Activated naive CD4-positive, alpha-beta T cell treated with anti-CD3 and anti-CD28 coated beads, Interleukin-2, amount 50 U/mL, for 24 hours (primary cell): ENCODE data around the gene SERINC5.

Source experiments
- H3K27ac Mint-ChIP-seq: one replicate; pipeline ENCODE4 v1.8.0; 2021; ENCODE audit warnings: mild to moderate bottlenecking, mixed read lengths
- H3K27me3 Mint-ChIP-seq: one replicate; pipeline ENCODE4 v1.8.0; 2021; ENCODE audit warnings: mixed read lengths
- H3K36me3 Mint-ChIP-seq: one replicate; pipeline ENCODE4 v1.8.0; 2021; ENCODE audit warnings: mixed read lengths
- H3K4me1 Mint-ChIP-seq: one replicate; pipeline ENCODE4 v1.8.0; 2021; ENCODE audit warnings: mixed read lengths
- H3K4me3 Mint-ChIP-seq: one replicate; pipeline ENCODE4 v1.8.0; 2021; ENCODE audit warnings: mild to moderate bottlenecking, mixed read lengths
- H3K9me3 Mint-ChIP-seq: one replicate; pipeline ENCODE4 v1.8.0; 2021; ENCODE audit warnings: mixed read lengths

Gene SERINC5

DNA sequence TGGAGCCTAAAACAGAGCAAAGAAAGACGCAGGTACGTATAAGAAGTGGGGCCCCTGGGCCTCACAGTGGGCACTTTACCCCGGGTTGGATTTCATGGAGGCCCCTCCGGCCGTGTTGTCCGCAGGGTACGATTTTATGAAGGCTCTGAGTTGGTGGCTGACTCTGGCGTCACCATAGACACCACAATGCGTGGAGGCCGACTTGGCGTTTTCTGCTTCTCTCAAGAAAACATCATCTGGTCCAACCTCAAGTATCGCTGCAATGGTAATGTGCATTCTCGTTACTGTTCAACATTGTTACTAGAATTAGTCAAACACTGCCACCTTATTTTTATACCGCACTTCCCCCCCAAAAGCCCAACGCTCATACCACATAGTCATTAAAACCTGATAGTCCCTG lies 173.6 kb downstream of the SERINC5 start:
- peak overlapping the region; percentile 27 for H3K4me3 Mint-ChIP-seq

DNA sequence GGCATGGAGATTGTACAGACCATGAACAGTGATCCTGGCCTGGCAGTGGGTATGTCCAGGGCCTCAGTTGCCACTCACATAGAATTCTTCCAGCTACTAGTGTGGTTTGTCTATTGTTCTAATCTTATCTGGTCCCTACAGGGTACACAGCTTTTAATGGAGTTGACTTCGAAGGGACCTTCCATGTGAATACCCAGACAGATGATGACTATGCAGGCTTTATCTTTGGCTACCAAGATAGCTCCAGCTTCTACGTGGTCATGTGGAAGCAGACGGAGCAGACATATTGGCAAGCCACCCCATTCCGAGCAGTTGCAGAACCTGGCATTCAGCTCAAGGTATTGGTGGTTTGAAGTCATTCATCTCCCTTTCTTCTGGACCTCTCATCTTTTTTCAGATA lies 176.9 kb downstream of the SERINC5 start:
- Mint-ChIP-seq H3K4me3 (no peak overlapping the region), H3K36me3 (peaks cover 6% of the 10 kb centered on the region), H3K4me1 (peaks cover 5% of the 10 kb centered on the region), H3K9me3 (no peaks in the 10 kb centered on the region), H3K27me3 (no peaks in the 10 kb centered on the region), H3K27ac (no peak overlapping the region)

More for the DNA sequence above, 173.6 kb downstream of the SERINC5 start:
- H3K4me1 Mint-ChIP-seq, result peaks cover 5% of the 10 kb centered on the region
- no peaks in the 10 kb centered on the region for H3K27me3 Mint-ChIP-seq
- H3K27ac Mint-ChIP-seq, result no peak overlapping the region
- H3K36me3 Mint-ChIP-seq, result peaks cover 5% of the 10 kb centered on the region
- no peaks in the 10 kb centered on the region for H3K9me3 Mint-ChIP-seq

DNA sequence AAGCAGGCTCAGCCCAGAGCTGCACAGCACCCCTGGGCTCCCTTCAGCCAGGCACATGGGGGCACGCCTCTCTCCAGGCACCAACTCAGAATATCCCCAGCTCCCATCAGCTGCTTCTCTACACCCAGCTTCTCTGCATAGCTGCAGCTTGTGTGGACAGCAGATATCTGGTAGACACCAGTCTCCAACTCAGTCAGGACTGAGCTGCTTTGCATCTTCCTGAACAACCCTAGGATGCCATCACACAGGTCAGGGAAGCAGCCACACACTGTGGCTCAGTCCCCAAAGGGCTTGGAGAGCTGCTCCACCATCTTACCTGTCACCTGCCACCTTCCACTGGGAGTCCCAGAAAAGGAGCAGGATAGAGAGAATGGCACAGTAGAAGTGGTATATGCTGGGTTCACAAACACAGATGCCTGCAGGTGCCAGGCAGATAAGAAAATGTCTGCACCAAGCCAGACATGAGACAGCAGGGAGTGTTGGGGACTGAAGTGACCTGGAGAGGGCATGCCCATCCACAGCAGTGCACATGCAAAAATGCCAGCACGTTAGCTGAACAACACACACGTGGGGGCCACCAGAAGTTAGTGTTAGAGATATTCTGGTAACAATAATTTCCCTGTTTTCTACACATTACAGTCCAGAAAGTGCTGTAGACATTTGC lies 178.7 kb downstream of the SERINC5 start:
- no peaks in the 10 kb centered on the region for H3K4me1 Mint-ChIP-seq
- peaks cover 6% of the 10 kb centered on the region for H3K36me3 Mint-ChIP-seq
- no peak overlapping the region for H3K4me3 Mint-ChIP-seq
- no peaks in the 10 kb centered on the region for H3K27me3 Mint-ChIP-seq
- no peak overlapping the region for H3K27ac Mint-ChIP-seq
- H3K9me3 Mint-ChIP-seq, result no peaks in the 10 kb centered on the region

DNA sequence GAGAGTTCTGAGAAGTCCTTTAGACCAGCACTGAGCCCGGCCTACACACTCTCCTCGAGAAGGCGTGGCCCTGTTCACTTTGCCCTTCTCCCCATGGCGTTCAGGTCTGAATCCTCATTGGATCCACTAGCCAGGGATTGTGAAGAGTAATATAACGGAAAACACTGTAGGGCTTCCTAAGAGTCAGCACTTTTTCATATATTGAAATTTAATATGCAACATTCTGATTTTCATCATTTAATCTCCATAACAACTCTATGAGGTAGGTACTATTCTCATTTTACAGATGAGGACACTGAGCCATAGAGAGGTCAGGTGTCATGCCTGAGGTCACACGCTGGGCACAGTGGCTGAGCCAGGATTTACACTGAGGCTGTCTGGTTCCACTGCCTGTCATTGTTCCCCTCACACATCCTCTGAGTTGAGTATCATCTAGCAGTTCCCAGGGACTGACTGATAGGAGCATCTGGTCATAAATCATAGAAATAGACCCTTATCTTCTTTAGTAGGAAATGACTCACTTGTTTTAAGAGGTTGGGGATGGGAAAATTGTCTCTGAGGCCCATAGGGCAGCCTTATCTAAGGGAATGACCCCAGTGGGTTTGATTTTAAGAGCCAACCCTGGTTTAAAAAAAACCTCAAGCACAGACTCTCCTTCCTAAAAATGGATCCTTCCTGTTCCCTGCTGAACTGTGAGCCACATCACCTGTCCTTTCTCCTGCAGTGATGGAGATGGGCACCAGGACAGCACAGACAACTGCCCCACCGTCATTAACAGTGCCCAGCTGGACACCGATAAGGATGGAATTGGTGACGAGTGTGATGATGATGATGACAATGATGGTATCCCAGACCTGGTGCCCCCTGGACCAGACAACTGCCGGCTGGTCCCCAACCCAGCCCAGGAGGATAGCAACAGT lies 179.5 kb downstream of the SERINC5 start:
- no peaks in the 10 kb centered on the region for H3K27me3 Mint-ChIP-seq
- no peaks in the 10 kb centered on the region for H3K4me1 Mint-ChIP-seq
- H3K27ac Mint-ChIP-seq, result no peak overlapping the region
- no peaks in the 10 kb centered on the region for H3K9me3 Mint-ChIP-seq
- peaks cover 6% of the 10 kb centered on the region for H3K36me3 Mint-ChIP-seq
- no peak overlapping the region for H3K4me3 Mint-ChIP-seq

DNA sequence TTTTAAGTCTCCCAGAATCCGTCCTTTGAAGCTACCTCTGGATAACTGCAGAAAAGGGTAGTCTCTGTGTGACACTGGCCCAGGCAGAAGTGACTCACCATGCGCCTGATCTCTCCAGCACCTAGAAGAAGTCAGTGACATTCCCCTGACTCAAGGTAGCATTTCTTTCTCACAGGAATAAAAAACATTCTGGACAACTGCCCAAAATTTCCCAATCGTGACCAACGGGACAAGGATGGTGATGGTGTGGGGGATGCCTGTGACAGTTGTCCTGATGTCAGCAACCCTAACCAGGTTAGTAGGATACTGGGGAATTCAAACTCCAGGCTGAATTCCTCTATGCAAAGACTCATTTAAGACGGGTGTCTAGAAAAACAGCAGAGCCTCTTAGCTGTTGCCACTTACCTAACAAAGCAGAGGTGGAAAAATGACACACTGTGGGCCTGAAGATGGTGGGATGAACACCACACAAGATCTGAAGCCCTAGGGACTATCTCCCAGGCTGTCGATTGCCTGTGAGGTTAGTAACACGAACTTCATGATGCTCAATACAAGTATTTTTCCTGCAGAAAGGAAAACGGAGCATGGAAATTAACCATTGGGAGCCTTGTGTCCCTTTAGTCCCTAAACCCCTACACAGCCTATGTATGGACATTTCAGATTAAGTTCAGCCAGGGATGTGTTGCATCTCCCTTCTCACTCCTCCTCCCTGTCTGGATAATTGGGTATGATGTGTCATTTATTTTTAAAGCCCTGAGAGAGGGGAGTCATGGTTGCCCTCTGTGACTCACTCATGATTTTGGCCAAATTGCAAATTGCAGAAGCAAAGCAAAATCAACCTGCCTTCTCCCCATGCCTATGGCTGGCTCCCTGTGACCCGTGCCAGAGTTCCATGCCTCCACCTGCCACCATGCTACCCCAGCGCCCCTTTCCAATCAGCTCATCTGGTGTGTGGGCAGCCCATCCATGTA lies 183.5 kb downstream of the SERINC5 start:
- Mint-ChIP-seq H3K9me3 (no peaks in the 10 kb centered on the region), H3K36me3 (peaks cover 4% of the 10 kb centered on the region), H3K27me3 (no peaks in the 10 kb centered on the region), H3K27ac (no peak overlapping the region), H3K4me1 (no peaks in the 10 kb centered on the region), H3K4me3 (no peak overlapping the region)

DNA sequence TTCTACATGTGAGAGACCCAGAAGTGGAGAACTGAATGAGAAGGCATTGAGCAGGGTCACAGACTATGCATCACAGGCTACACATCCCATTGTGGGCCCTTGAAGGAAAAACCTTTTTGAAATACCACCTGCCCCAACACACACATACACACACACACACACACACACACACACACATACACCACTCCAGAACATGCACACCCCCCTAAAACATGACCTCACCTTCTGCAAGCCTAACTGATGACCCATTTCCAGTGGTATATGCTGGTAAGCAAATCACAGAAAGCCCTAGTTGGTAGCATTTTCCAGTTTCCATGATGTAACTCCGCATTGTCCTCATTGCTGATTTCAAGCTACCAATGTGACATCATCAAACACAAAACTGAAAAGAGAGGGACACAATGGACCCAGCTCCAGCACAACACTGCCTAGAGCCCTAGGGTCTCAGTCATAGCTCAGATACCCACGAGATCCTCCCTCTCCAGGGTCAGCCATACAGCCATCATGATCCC lies 184.3 kb downstream of the SERINC5 start:
- H3K4me3 Mint-ChIP-seq, result no peak overlapping the region
- no peaks in the 10 kb centered on the region for H3K4me1 Mint-ChIP-seq
- H3K9me3 Mint-ChIP-seq, result no peaks in the 10 kb centered on the region
- H3K36me3 Mint-ChIP-seq, result peaks cover 4% of the 10 kb centered on the region
- H3K27ac Mint-ChIP-seq, result no peak overlapping the region
- no peaks in the 10 kb centered on the region for H3K27me3 Mint-ChIP-seq

DNA sequence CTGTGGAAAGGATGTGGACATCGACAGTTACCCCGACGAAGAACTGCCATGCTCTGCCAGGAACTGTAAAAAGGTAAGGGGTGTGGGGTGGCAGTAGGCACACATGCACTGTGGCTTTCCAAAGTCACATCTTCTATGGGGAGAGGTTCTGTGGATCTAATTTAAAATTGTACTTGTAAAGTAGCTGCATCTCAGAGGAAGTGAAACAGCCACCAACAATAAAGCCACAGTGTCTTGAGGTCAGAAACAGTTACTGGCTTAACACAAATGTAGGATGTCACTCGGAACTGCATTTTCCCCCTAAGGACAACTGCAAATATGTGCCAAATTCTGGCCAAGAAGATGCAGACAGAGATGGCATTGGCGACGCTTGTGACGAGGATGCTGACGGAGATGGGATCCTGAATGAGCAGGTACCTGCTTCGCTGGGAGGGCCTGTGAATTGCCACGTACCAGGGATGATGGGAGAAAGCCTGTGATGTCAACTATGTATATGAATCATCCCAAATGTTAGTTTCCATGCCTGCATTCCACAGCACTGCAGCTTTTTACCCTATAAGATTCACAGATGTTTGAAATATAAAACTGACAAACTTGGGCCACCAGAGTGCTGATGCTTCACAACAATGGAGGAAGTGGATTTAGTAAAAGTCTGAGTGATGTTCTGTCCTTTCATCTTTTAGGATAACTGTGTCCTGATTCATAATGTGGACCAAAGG lies 185.4 kb downstream of the SERINC5 start:
- H3K27me3 Mint-ChIP-seq, result no peaks in the 10 kb centered on the region
- peaks cover 4% of the 10 kb centered on the region for H3K36me3 Mint-ChIP-seq
- no peak overlapping the region for H3K4me3 Mint-ChIP-seq
- H3K4me1 Mint-ChIP-seq, result no peaks in the 10 kb centered on the region
- H3K9me3 Mint-ChIP-seq, result no peaks in the 10 kb centered on the region
- no peak overlapping the region for H3K27ac Mint-ChIP-seq

DNA sequence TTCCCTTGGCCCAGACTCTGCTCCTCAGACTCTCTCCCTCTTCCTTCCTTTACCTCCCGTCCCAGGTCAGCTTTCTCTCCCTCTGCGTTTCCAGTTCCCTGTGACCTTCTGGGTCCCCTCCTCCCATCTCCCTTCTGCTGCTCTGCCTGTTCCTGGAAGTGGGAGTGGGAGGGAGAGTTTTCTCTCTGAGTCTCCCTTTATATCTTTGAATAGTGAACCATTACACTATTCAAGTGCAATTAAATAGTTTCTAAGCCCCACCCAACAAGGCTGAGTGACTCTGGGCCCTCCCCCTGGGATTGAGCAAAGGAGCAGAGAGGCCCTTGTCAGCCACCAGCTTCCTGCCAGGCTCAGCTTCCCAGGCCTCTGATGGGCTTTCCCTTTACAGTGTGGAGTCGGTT lies 185.9 kb downstream of the SERINC5 start:
- no peak overlapping the region for H3K27ac Mint-ChIP-seq

DNA sequence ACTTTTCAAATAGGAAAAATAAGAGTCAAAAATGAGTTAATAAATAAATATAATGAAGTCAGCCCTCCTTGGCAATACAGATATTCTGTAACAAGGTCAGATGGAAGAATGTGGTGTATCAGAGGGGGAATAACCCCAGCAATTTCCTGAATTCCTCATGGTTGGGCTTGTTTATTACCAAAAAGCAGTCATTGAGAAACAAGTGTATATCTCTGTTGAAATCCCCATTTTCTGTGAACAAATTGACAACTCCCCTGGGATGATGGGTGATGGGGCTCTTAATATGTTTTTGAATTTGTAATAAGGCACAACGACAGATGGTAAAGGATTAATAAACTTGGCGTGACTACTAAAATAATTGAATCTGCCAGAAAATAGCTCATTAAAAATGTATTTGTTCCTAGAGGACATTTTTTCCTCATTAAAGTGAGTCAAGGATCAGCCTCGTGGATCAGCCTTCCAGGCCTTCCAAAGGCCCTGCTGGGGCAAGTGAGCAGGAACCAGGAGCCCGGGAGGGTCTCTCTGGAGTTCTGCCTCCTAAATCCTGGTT lies 186.5 kb downstream of the SERINC5 start:
- Mint-ChIP-seq H3K9me3 (no peaks in the 10 kb centered on the region), H3K36me3 (peaks cover 4% of the 10 kb centered on the region), H3K4me3 (no peak overlapping the region), H3K27me3 (no peaks in the 10 kb centered on the region), H3K4me1 (no peaks in the 10 kb centered on the region), H3K27ac (no peak overlapping the region)

More for the DNA sequence above, 185.9 kb downstream of the SERINC5 start:
- no peak overlapping the region for H3K4me3 Mint-ChIP-seq
- H3K36me3 Mint-ChIP-seq, result peaks cover 4% of the 10 kb centered on the region
- no peaks in the 10 kb centered on the region for H3K27me3 Mint-ChIP-seq
- no peaks in the 10 kb centered on the region for H3K9me3 Mint-ChIP-seq
- H3K4me1 Mint-ChIP-seq, result no peaks in the 10 kb centered on the region

DNA sequence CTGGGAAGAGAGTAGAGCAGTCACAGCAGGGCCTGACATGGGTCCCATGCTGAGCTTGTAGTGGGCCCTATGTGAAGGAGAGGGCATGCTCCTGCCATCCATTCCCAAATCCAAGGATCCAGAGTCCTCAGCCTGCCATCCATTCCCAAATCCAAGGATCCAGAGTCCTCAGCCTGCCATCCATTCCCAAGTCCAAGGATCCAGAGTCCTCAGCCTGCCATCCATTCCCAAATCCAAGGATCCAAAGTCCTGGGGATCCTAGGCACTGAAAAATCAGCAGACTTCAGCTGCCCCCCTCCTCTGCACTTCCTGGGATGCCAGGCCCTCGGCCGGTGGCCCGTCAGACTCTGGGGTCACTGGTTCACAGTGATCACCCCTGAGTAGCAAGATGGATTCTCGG lies 187.1 kb downstream of the SERINC5 start:
- peaks cover 4% of the 10 kb centered on the region for H3K36me3 Mint-ChIP-seq
- H3K27ac Mint-ChIP-seq, result no peak overlapping the region
- no peaks in the 10 kb centered on the region for H3K4me1 Mint-ChIP-seq
- no peaks in the 10 kb centered on the region for H3K9me3 Mint-ChIP-seq
- H3K27me3 Mint-ChIP-seq, result no peaks in the 10 kb centered on the region
- H3K4me3 Mint-ChIP-seq, result no peak overlapping the region

DNA sequence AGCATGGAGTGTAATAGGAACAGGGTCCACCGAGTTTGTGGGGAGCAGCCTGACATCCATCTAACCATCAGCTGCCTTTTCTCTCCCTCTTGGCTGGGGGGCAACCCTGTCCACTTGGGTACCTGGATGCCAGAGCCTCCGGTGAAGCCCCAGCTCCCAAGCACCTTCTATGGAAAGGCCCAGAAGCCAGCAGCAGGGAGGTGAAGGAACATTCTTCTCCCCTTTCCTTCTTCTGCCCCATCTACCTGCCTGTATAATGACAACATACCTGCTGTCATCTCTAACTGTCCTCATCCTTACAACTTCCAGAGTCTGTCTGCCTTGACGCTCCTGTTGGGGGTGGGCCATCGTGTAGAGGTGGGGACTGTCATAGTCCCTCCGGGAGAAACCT lies 187.6 kb downstream of the SERINC5 start:
- no peaks in the 10 kb centered on the region for H3K4me1 Mint-ChIP-seq
- no peaks in the 10 kb centered on the region for H3K27me3 Mint-ChIP-seq
- peaks cover 8% of the 10 kb centered on the region for H3K36me3 Mint-ChIP-seq
- H3K9me3 Mint-ChIP-seq, result no peaks in the 10 kb centered on the region
- H3K4me3 Mint-ChIP-seq, result no peak overlapping the region
- H3K27ac Mint-ChIP-seq, result no peak overlapping the region

DNA sequence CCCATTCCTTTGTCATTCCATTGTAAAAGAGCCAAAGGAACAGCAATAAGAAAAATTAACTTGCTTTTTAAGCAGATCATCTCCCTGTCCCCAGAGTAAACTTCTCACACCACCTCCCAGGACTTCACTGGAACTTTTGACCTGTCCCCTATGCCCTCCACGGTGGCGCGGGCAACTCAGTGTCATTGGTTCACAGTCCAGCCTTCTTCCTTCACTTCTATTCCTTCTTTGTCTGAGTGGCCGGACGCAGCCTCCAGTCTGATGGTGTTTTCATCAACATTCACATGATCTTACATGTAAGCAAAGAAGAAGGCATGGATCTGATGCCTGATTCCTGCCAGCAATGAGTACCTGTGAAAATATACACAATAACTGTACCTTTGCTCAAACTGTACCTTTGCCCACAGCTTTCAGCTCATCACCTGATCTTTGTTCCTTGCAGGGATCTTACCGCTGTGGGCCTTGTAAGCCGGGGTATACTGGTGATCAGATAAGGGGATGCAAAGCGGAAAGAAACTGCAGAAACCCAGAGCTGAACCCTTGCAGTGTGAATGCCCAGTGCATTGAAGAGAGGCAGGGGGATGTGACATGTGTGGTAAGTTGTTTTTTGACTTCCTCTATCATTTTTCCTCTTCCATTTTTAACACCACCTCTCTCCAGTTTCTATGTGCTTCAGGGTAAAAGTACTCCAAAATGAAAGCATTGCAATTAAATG lies 188.2 kb downstream of the SERINC5 start:
- Mint-ChIP-seq H3K9me3 (no peaks in the 10 kb centered on the region), H3K27me3 (no peaks in the 10 kb centered on the region), H3K36me3 (peaks cover 8% of the 10 kb centered on the region), H3K27ac (no peak overlapping the region), H3K4me3 (no peak overlapping the region), H3K4me1 (no peaks in the 10 kb centered on the region)

DNA sequence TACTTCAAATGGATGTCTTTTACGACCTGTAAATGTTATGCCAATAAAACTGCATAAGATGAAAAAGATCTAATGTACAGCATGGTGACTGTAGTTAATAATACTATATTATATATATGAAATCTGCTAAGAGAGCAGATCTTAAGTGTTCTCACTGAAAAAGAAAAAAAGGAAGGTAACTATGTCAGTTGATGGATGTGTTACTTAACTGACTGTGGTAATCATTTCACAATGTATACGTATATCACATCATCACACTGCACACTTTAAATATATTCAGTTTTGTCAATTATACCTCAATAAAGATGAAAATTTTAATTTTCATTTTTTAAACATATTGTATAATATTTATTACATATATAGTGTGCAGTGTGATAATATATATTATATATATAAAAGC lies 188.8 kb downstream of the SERINC5 start:
- no peaks in the 10 kb centered on the region for H3K9me3 Mint-ChIP-seq
- peaks cover 8% of the 10 kb centered on the region for H3K36me3 Mint-ChIP-seq
- no peak overlapping the region for H3K4me3 Mint-ChIP-seq
- no peaks in the 10 kb centered on the region for H3K27me3 Mint-ChIP-seq
- H3K4me1 Mint-ChIP-seq, result no peaks in the 10 kb centered on the region
- no peak overlapping the region for H3K27ac Mint-ChIP-seq

DNA sequence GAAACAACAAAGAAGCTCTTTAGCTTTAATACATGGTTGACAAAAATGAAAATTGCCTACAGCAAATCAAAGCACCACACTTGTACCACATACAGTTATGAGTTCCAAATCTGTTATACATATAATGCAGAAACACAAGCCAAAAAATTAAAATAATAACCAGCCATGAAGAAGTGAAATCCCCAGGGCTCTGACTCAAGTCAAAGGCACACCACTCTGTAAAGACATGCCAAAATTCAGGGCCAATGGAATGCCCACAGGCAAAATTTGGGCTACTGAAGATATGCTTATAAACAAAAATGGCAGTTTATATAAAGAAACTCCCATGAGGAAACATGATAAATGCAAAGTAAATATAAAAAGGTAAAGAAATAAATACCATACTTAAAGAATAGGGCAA lies 191.7 kb downstream of the SERINC5 start:
- Mint-ChIP-seq H3K36me3 (peaks cover 6% of the 10 kb centered on the region), H3K4me3 (no peak overlapping the region), H3K9me3 (no peaks in the 10 kb centered on the region), H3K27ac (no peak overlapping the region), H3K27me3 (no peaks in the 10 kb centered on the region), H3K4me1 (peaks cover 7% of the 10 kb centered on the region)
